LNCaP clone FGC (cell line): ENCODE data around the gene TBX3.

ENCODE experiments used
- DNase-seq: peaks from one replicate; pipeline ENCODE4 v3.0.0-alpha.2; 2011; ENCODE audit warnings: low read depth
- H3K4me3 ChIP-seq: 2 replicates; pipeline ENCODE4 v1.5.1; 2011; ENCODE audit warnings: mild to moderate bottlenecking, low read depth, low read length, control low read depth
- TF ChIP-seq, protein P1 (sequence below): IDR thresholded peaks from 2 replicates; pipeline ENCODE4 v1.5.1; 2012; ENCODE audit warnings: mild to moderate bottlenecking; ENCODE audit not compliant: control insufficient read depth, insufficient read depth; ENCODE audit errors: extremely low read depth

TBX3 gene

DNA sequence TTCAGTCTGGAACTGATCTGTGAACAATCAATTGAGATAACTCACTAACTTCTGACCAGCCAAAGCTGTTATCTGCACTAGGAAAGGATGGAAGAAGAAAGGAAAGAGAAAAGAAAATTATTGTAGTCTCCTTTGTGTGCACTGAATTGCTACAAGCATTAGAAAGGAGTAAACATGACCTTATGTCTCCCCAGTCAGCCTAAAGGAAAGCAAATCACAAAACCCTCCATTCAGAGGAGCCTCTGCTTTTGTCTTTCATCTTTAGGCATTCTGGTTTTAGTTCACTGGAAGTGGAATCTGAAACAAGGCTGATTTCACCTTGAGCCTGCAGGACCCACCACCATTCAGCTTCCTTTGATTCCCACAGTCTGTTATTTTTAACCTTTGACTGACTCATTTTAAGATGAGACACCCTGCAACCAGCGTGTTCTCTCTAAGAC lies 26.0 kb downstream of the TBX3 start:
- TF ChIP-seq, protein P1, sequence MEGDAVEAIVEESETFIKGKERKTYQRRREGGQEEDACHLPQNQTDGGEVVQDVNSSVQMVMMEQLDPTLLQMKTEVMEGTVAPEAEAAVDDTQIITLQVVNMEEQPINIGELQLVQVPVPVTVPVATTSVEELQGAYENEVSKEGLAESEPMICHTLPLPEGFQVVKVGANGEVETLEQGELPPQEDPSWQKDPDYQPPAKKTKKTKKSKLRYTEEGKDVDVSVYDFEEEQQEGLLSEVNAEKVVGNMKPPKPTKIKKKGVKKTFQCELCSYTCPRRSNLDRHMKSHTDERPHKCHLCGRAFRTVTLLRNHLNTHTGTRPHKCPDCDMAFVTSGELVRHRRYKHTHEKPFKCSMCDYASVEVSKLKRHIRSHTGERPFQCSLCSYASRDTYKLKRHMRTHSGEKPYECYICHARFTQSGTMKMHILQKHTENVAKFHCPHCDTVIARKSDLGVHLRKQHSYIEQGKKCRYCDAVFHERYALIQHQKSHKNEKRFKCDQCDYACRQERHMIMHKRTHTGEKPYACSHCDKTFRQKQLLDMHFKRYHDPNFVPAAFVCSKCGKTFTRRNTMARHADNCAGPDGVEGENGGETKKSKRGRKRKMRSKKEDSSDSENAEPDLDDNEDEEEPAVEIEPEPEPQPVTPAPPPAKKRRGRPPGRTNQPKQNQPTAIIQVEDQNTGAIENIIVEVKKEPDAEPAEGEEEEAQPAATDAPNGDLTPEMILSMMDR = no peak
- no peak overlapping the region for H3K4me3 ChIP-seq
- DNase-seq = no peak

DNA sequence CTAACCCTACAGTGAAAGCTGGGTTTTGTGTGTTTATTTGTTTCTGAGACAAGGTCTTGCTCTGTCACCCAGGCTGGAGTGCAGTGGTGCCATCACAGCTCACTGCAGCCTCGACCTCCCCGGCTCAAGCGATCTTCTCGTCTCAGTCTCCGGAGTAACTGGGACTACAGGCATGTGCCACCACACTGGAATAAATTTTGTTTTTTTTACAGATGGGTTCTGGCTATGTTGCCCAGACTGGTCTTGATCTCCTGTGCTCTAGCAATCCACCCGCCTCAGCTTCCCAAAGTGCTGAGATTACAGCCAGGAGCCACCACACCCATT lies 26.4 kb downstream of the TBX3 start:
- H3K4me3 ChIP-seq = no peak overlapping the region
- TF ChIP-seq, protein P1 = no peak
- no peak for DNase-seq

DNA sequence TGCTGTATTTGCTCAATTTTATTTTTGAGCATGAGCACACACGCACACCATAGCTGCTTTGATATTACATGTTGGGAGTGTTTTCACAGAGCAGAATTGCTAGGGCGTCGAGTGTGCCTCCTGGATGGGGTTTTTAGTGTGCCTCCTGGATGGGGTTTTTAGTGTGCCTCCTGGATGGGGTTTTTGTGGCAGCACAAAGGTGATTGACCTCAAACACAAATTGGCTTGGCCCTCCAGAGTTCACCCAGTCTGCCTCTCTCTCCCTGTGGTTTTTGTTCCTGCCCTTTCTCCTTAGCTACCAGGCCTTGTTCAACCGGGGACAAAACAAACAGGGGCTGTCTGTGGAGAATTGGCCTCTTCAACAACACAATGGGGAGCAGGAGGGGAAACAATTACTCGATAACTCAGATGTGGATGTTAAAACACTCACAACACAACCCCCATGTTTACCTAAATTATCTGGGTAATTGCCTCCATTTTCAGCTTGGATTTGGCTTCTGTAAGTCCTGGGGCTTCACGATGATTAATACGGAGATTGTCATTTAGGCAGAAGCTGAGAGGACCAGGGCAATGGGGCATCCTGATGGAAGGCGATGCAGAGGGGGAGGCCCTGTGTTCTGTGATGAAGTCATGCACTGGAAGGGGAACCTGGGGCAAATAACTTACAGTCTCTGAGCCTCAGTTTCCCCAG lies 26.9 kb downstream of the TBX3 start:
- H3K4me3 ChIP-seq = no peak overlapping the region
- TF ChIP-seq, protein P1 = no peak
- DNase-seq = no peak

GRCh38 chr12:114655934-114656749 lies 27.8 kb downstream of the TBX3 start:
- H3K4me3 ChIP-seq = 0 out of 2 replicates have a peak overlapping the region, but pooled peaks have one; percentile 12
- TF ChIP-seq, protein P1 = no peak
- DNase-seq = peak; percentile 98

- no peak overlapping the region for H3K4me3 ChIP-seq
- TF ChIP-seq, protein P1 = no peak
- DNase-seq = no peak
Observed at GRCh38 chr12:114649585-114649984, 34.4 kb downstream of the TBX3 start.

GRCh38 chr12:114648711-114649110 lies 35.3 kb downstream of the TBX3 start:
- no peak for DNase-seq
- TF ChIP-seq, protein P1 = no peak
- no peak overlapping the region for H3K4me3 ChIP-seq
